MM.1S (cell line): ENCODE data around the gene MRPL48.
A peak's percentile ranks its signal among the peaks of the same experiment; 100 is the strongest.

Experiments
- DNase-seq: peaks from one replicate; pipeline ENCODE4 v3.0.0-alpha.2; 2015
- H2AFZ ChIP-seq: fragments of 300-600 bp; sonication (generic); 2 replicates; pipeline ENCODE4 v1.6.0; 2016; ENCODE audit warnings: antibody characterized with exemption, low read length
- H3F3A ChIP-seq: fragments of 300-600 bp; sonication (generic); 2 replicates; pipeline ENCODE4 v1.6.1; 2016; ENCODE audit warnings: mild to moderate bottlenecking, antibody characterized with exemption, low read length, moderate library complexity, mixed read lengths; ENCODE audit not compliant: insufficient read depth
- H3K27ac ChIP-seq: fragments of 300-600 bp; sonication (generic); 2 replicates; pipeline ENCODE4 v1.5.1; 2016; ENCODE audit warnings: mild to moderate bottlenecking, low read length
- H3K27me3 ChIP-seq: fragments of 300-600 bp; sonication (generic); replicated peaks from 2 replicates; pipeline ENCODE4 v1.6.0; 2016; ENCODE audit warnings: low read length; ENCODE audit not compliant: insufficient read depth
- H3K36me3 ChIP-seq: fragments of 300-600 bp; sonication (generic); replicated peaks from 2 replicates; pipeline ENCODE4 v1.6.1; 2016; ENCODE audit warnings: mild to moderate bottlenecking, low read length, mixed read lengths; ENCODE audit not compliant: insufficient read depth
- H3K4me1 ChIP-seq: fragments of 300-600 bp; sonication (generic); 2 replicates; pipeline ENCODE4 v1.6.1; 2016; ENCODE audit warnings: low read length, mixed read lengths
- H3K4me2 ChIP-seq: fragments of 300-600 bp; sonication (generic); 2 replicates; pipeline ENCODE4 v1.6.0; 2016; ENCODE audit warnings: low read depth, low read length
- H3K4me3 ChIP-seq: fragments of 300-600 bp; sonication (generic); 2 replicates; pipeline ENCODE4 v1.5.1; 2016; ENCODE audit warnings: low read length, mixed read lengths
- H3K79me2 ChIP-seq: fragments of 300-600 bp; sonication (generic); 2 replicates; pipeline ENCODE4 v1.6.1; 2016; ENCODE audit warnings: mixed run types, low read length, mixed read lengths
- H3K9ac ChIP-seq: fragments of 300-600 bp; sonication (generic); 2 replicates; pipeline ENCODE4 v1.6.1; 2016; ENCODE audit warnings: low read length, mixed read lengths
- H3K9me2 ChIP-seq: fragments of 300-600 bp; sonication (generic); replicated peaks from 2 replicates; pipeline ENCODE4 v1.6.1; 2016; ENCODE audit warnings: mild to moderate bottlenecking, low read length, mixed read lengths; ENCODE audit not compliant: insufficient read depth
- H3K9me3 ChIP-seq: fragments of 300-600 bp; sonication (generic); replicated peaks from 2 replicates; pipeline ENCODE4 v1.6.1; 2016; ENCODE audit warnings: mild to moderate bottlenecking, low read length, mixed read lengths; ENCODE audit not compliant: insufficient read depth
- H4K20me1 ChIP-seq: fragments of 300-600 bp; sonication (generic); 2 replicates; pipeline ENCODE4 v1.6.1; 2016; ENCODE audit warnings: mild to moderate bottlenecking, low read length, moderate library complexity, mixed read lengths; ENCODE audit not compliant: insufficient read depth
- CTCF ChIP-seq: fragments of 300-600 bp; sonication (generic); IDR thresholded peaks from 2 replicates; pipeline ENCODE4 v1.5.1; 2016; ENCODE audit warnings: antibody characterized with exemption, low read length, mixed read lengths
- EZH2 ChIP-seq: fragments of 300-600 bp; sonication (generic); optimal IDR thresholded peaks from 2 replicates; pipeline ENCODE3; 2017; ENCODE audit warnings: low read depth, mild to moderate bottlenecking, antibody characterized with exemption, low read length, mixed read lengths
- EZH2phosphoT487 ChIP-seq: fragments of 300-600 bp; sonication (generic); IDR thresholded peaks from 2 replicates; pipeline ENCODE4 v1.6.1; 2018; ENCODE audit warnings: antibody characterized with exemption, low read length

The MRPL48 gene

GRCh38 chr11:73787643-73788558 lies at the start of gene MRPL48:
TSS of gene MRPL48 (plus strand) at chr11:73787874. CDS start at chr11:73787972, 98 bp downstream.
- Histone ChIP-seq H3K27ac (peak within 1 kb of the TSS; percentile 91), H3K4me3 (peak within 1 kb of the TSS; percentile 90), H3K4me1 (peaks cover 14% of the 10 kb centered on the region), H3K9me3 (no peaks in the 10 kb centered on the region), H3K27me3 (no peaks in the 10 kb centered on the region), H3K9ac (peak within 1 kb of the TSS; percentile 88), H3K79me2 (peaks cover 45% of the 10 kb centered on the region), H3F3A (peaks cover 9% of the 10 kb centered on the region; the same call in 1 of the 2 replicates), H3K4me2 (peak within 1 kb of the TSS; percentile 94), H3K9me2 (no peaks in the 10 kb centered on the region), H4K20me1 (no peaks in the 10 kb centered on the region), H3K36me3 (no peaks in the 10 kb centered on the region), H2AFZ (peak within 1 kb of the TSS; percentile 98)
- peak; percentile 90 for DNase-seq
- TF ChIP-seq CTCF (no peak), EZH2 (no peak), EZH2phosphoT487 (no peak)

GRCh38 chr11:73743045-73743444 lies 44.6 kb upstream of the MRPL48 start:
- H4K20me1 ChIP-seq: 0 out of 2 replicates have a peak, but pooled peaks cover 5% of the 10 kb centered on the region

DNA sequence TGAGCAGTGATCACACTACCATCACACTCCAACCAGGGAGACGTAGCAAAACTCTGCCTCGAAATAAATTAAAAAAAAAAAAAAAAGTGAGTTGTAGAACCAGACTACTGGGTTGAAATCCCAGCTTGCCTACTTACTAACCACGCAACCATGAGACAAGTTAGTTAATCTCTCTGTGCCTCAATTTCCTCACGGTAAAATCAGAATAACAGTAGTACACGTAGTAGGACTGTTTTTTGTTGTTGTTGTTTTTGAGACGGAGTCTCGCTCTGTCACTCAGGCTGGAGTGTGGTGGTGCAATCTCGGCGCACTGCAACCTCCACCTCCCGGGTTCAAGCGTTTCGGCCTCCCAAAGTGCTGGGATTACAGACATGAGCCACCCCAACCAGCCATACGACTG lies 41.0 kb upstream of the MRPL48 start:
- H2AFZ ChIP-seq: no peak overlapping the region
- no peaks in the 10 kb centered on the region for H3K27me3 ChIP-seq
- H3K9me2 ChIP-seq: no peaks in the 10 kb centered on the region
- no peak overlapping the region for H3K9ac ChIP-seq
- no peaks in the 10 kb centered on the region for H3K4me1 ChIP-seq
- no peaks in the 10 kb centered on the region for H3K36me3 ChIP-seq
- H3K4me3 ChIP-seq: no peak overlapping the region
- no peaks in the 10 kb centered on the region for H3F3A ChIP-seq
- TF ChIP-seq EZH2phosphoT487: no peak
- H3K4me2 ChIP-seq: no peak overlapping the region
- DNase-seq: no peak
- H4K20me1 ChIP-seq: 0 out of 2 replicates have a peak, but pooled peaks cover 5% of the 10 kb centered on the region
- peaks cover 86% of the 10 kb centered on the region for H3K79me2 ChIP-seq
- H3K9me3 ChIP-seq: no peaks in the 10 kb centered on the region
- no peak overlapping the region for H3K27ac ChIP-seq

More at GRCh38 chr11:73743045-73743444, 44.6 kb upstream of the MRPL48 start:
- Histone ChIP-seq H3K9me3 (no peaks in the 10 kb centered on the region), H3K27ac (no peak overlapping the region), H3K4me3 (no peak overlapping the region), H3K9me2 (no peaks in the 10 kb centered on the region), H3K79me2 (peaks cover 75% of the 10 kb centered on the region), H3K4me1 (no peaks in the 10 kb centered on the region), H3K4me2 (no peak overlapping the region), H2AFZ (no peak overlapping the region), H3F3A (no peaks in the 10 kb centered on the region), H3K9ac (no peak overlapping the region), H3K27me3 (no peaks in the 10 kb centered on the region), H3K36me3 (no peaks in the 10 kb centered on the region)
- no peak for DNase-seq
- no peak for TF ChIP-seq CTCF
- TF ChIP-seq EZH2phosphoT487: no peak
- TF ChIP-seq EZH2: no peak
